ENCODE measurements around the gene FXYD5.

- TF ChIP-seq CEBPZ (IDR thresholded peaks at IDR 0.05; ENCODE audit: low read depth, low read length) (no peak), EP300 (IDR thresholded peaks at IDR 0.05; ENCODE audit: borderline replicate concordance in 1 of 2, control insufficient read depth in 1 of 2, low read depth in 2 of 2, low read length in 2 of 2) (no peak), CTCF (IDR thresholded peaks at IDR 0.05 in 2 of 3, conservative IDR thresholded peaks at IDR 0.05 in 1 of 3; ENCODE audit: control insufficient read depth in 2 of 3, extremely low read depth in 1 of 3, insufficient read depth in 1 of 3, low read depth in 3 of 3, low read length in 3 of 3) (no peak), EGR1 (IDR thresholded peaks at IDR 0.05; ENCODE audit: borderline replicate concordance in 1 of 2, low read depth in 2 of 2, low read length in 2 of 2) (no peak), BRCA1 (IDR thresholded peaks at IDR 0.05; ENCODE audit: low read depth, low read length) (no peak), PRDM15 (CRISPR knock-in tag; IDR thresholded peaks at IDR 0.05) (no peak), POLR2A (IDR thresholded peaks at IDR 0.05; ENCODE audit: low read depth, low read length) (no peak), RAD21 (IDR thresholded peaks at IDR 0.05; ENCODE audit: insufficient read depth, low read depth, low read length) (no peak), SREBF2 (IDR thresholded peaks at IDR 0.05; ENCODE audit: low read length) (no peak)
Observed at GRCh38 chr19:35109395-35110112, 45.0 kb upstream of the FXYD5 start.

Data from GM12878 (cell line).